ENCODE results near the gene SPAG6.

DNA sequence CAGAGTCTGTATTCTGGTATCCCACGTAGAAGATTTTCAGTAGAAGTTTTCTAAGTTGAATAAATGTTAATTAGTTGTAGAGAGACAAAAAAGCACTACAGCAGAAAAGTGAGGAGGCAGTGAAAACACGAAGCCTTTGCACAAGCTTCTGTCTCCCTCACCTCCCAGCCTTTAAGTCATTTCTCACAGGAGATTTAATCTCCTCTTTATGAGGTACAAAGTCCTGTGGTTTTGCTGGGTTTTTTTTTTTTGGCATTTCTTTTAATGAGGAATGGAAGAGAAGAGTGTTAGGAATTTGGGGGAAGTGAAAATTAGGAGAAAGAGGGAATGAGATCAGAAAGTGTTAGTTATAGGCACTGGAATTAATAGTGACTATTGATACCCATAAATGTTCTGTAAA is 21.5 kb downstream of the SPAG6 start:
- TF ChIP-seq CTCF (conservative IDR thresholded peaks at IDR 0.05) (no peak), EZH2 (IDR thresholded peaks at IDR 0.05; ENCODE audit: low read depth) (no peak)
